GM12892 (cell line): ENCODE data around the gene FAF1.

ENCODE experiments used
- POLR2A ChIP-seq: IDR thresholded peaks from 2 replicates; pipeline ENCODE4 v1.6.1; 2011; ENCODE audit warnings: low read depth, low read length, control low read depth
- POLR2AphosphoS5 ChIP-seq: IDR thresholded peaks from 2 replicates; pipeline ENCODE4 v1.6.1; 2011; ENCODE audit warnings: low read depth, low read length, control low read depth
- TAF1 ChIP-seq: IDR thresholded peaks from 2 replicates; pipeline ENCODE4 v1.6.1; 2011; ENCODE audit warnings: low read depth, mild to moderate bottlenecking, control low read depth, low read length, borderline replicate concordance

DNA sequence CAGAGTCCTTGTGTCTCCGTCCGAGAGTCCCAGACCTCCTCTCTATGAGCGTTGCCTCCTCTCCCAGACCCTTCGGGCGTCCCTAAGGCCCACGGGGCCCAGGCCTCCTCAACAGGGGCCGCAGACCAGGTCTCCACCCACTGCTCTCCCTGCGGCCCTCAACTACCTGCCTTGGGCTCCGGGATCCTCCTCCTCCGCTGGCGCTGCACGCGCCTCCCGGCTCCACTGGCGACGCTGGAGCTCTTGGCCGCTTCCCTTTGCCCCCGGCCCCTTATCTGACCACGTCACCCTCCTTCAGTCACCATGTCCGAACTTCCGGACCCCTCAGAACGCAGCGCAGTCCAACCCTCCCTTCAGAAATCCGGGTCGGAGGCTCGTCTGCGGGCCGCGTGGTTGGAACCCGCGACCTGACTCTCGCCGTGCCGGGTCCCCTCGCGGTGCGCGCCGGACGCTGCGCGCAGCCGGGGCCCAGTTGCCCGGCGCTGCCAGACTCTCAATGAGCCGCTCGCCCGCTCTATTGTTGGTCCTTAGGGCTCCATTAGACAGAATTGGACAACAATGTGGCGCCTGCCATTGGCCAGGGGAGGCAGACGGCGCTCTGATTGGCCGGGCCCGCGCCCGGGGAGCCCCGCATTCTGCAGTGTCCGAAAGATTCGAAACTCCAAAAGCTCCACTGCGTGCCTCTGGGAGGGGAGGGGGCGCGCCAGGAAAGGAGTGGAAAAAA is 537.0 kb downstream of the FAF1 start, which contains the start of gene DMRTA2:
- TF ChIP-seq POLR2AphosphoS5 (no peak), POLR2A (no peak), TAF1 (no peak)
